SHP77 (cell line): ENCODE data around the gene SLC51B.
"Not testable (repeated sequence)": the region's sequence is repeated elsewhere in the genome, so short reads cannot be mapped to it uniquely, and the experiment has no call there.

Experiments
- DNase-seq, 2 experiments: peaks; one replicate each; lab custom pipeline; 2025; lab: John Stamatoyannopoulos, UW

The SLC51B gene

DNA sequence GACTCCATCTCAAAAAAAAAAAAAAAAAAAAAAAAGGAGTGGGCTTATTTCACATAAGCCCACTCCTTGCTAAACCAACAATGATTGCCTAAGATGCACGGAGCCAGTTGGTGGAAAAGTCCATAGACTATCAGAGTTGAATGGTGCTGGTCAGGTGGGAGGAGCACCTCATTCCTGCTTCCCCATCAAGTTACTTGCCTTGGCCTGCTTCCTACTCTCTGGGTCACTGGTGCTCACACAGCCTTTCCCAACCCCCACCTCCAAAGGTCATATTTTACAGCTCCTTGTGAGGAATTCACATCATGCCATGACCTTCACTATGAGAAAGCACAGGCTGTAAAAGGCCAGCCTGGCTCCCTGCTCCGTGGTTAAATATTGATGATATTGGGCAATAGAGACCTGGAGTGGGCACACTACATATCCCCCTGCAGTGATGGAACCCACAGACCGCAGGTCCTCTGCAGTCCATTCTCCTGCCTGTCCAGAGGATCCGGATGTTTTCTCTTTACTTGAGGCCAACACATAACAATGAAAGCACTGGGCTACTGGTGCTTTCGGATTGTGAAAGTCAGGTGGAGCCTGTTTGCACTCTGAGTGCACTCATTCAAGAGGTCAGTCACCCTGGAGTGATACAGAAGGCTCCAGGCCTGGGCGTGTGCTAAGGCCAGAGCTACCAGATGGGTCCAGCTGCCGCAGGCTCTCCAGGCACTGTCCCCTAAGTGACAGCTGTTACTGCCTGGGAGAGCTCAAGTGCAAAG lies at the start of gene SLC51B:
Gene SLC51B, plus strand, starts transcription at position 664 of the 758 bp plus-strand sequence. CDS start 4,618 bp downstream, outside the sequence.
- DNase-seq, result peak; percentile 77 to 82

GRCh38 chr15:64997066-64997465 lies 48.1 kb upstream of the SLC51B start:
- DNase-seq, result no peak

- DNase-seq, result no peak
These were observed 47.3 kb upstream of the SLC51B start for GRCh38 chr15:64997745-64998375.

DNA sequence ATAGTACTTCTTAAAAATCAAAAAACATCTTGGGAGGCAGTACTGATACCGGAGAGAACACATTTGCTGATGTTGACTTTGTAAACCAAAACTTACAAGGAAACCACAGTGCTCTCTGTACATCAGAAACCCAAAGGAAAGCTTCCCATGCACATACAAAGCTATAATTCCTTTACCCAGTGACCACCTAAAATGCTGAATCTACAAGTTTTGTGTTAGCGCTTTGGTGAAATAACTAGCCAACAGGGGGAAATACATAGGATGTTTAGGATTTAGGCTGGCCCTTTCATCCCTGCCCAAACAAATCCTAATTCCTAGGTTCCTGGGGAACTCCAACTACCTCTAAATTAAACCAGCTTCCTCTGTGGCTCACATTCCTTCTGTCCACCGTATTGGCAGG lies 40.2 kb upstream of the SLC51B start:
- no peak for DNase-seq

- DNase-seq, result no peak
These were observed 38.3 kb upstream of the SLC51B start for GRCh38 chr15:65006876-65007275.

- DNase-seq, result no peak
These were observed 36.2 kb upstream of the SLC51B start for GRCh38 chr15:65008983-65009382.

- not testable (repeated sequence) for DNase-seq
These were observed 34.0 kb upstream of the SLC51B start for GRCh38 chr15:65011198-65011597.

DNA sequence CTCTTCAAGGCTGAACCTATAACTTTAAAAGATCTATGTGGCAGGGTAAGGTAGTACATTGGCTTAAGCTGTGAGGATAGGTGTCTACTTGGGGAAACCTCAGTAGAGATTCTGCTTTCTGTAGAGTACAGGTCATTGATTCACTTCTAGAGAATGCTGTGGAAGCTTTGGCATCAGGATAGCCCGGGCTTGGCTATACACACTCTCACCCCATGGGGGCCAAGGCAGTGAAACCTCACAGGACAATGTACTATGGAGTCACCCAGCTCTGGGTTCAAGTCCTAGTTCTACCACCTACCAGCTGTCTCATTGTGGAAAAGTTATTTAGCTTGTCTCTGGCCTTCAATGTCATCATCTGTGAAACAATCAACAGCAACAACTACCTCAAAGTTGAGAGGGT lies 24.8 kb upstream of the SLC51B start:
- no peak for DNase-seq

GRCh38 chr15:65021488-65021887 lies 23.7 kb upstream of the SLC51B start:
- DNase-seq, result no peak

- no peak for DNase-seq
These were observed 18.4 kb upstream of the SLC51B start for GRCh38 chr15:65026756-65027155.

DNA sequence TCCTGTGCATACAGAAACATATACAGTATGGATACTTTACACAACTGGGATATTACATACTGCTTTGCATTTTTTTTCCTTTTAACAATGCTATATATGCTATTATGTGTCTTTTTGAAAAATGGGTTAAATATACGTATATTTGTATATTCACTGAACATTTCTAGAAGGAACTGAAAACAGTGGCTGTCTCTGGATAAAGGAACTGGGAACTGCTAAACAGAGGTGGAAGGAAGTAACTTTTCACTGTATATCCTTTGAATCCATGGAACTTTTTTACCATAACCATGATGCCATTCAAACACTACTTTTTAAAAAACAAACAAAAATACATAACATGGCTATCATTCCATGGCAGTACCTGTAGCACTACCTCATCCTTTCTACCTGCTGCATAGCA lies 17.6 kb upstream of the SLC51B start:
- no peak for DNase-seq

- no peak for DNase-seq
These were observed 16.8 kb upstream of the SLC51B start for GRCh38 chr15:65028338-65028737.

DNA sequence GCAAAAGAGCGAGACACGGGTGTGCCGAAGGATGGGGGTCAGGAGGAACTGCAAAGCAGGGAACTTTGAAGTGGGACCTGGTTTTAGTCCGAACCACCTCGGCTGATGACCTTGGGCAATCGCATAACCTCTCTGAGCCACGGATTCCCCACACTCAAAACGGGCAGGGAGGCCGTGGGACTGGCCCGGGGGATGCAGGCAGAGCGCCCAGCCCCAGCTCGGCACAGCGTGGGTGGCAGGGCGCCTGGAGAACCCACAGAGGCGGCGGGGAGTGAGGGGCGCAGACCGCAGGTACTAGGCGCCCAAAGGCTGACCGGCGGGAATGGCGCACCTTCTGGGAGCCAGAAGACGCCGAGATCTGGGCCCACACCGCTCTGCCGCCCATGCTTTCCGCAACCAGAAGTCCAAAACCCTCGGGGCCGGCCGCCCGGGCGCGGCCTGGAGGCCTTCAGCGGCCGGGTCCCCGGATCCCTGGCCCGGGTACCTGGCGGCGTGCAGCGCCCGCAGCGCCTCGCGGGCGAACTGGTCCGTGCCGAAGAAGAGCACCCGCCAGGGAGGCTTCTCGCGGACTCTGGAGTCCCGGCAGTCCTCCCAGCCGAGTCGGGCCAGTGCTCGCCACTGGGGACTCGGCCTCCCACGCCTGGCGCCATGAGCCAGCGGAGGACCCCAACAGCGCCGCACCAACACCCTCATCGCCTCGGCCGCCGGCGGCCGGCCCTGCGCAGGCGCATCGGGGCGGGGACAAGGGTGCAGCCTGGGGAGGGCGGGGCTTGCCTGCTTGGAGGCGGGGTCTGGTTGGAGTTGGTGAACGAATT lies 16.1 kb upstream of the SLC51B start, which contains the start of gene MTFMT:
Gene MTFMT, minus strand, starts transcription at position 719 of the 815 bp plus-strand sequence. Its CDS starts 26 bp downstream, at position 693.
- DNase-seq, result peak; percentile 80 to 82

DNA sequence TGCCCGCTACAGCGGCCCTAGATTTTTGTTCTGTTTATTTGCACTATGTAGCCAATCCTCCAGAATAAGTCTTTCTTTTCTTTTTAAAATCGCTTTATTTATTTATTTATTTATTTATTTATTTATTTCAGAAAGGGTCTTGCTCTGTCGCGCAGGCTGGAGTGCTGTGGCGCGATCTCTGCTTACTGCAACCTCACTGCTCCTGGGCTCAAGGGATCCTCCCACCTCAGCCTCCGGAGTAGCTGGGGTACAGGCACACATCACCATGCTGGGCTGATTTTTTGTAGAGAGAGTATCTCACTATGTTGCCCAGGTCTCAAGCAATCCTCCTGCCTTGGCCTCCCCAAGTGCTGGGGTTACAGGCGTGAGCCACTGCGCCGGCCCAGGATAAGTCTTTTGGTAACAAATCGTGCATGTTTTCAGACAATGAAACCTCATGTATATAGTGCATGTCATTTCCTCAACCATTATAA lies 15.4 kb upstream of the SLC51B start:
- DNase-seq, result no peak

GRCh38 chr15:65032801-65033537 lies 12.2 kb upstream of the SLC51B start:
- DNase-seq, result peak; percentile 91 to 93

DNA sequence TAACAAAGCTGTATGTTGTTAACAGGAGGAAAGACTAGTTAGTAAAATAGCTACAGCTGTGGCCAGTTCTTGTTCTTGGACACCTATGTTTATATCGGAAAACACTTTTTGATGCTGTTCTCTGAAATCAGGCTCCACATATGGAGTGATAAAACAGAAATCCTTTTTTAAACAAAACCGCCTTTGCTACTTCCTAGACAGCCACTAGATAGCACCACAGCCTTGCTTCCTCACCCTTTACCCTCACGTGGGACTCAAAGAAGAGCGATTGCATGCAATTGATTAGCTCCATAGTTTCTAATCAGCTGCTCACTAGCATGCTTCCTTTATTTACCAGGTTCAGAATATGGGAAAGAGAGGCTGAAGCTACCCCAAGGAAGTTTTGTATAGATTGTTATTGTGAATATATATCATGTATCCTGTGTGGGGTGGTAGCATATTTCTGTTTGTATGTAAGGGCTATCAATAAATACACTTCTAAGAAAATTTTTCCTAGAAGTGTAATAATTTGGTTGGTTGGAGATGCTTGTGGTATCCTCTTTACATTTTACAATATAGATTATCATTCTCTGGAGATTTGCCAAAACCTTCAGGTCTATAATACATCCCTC lies 11.4 kb upstream of the SLC51B start:
- peak; percentile 53 to 57 for DNase-seq

GRCh38 chr15:65034719-65035118 lies 10.5 kb upstream of the SLC51B start:
- no peak for DNase-seq

GRCh38 chr15:65037309-65037708 lies 7.9 kb upstream of the SLC51B start:
- DNase-seq, result no peak

DNA sequence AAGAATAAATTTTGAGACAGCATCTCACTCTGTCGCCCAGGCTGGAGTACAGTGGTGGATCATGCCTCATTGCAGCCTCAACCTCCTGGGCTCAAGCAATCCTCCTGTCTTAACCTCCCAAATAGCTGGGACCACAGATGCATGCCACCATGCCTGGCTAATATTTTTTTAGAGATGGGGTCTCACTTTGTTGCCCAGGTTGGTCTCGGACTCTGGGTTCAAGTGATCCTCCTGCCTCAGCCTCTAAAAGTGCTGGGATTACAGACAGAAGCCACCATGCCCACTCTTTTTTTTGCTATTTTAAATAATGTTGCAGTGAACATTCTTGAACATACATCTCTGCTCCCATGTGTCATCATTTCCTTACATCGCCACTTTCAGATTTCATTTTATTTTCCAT lies 6.8 kb upstream of the SLC51B start:
- DNase-seq, result no peak

DNA sequence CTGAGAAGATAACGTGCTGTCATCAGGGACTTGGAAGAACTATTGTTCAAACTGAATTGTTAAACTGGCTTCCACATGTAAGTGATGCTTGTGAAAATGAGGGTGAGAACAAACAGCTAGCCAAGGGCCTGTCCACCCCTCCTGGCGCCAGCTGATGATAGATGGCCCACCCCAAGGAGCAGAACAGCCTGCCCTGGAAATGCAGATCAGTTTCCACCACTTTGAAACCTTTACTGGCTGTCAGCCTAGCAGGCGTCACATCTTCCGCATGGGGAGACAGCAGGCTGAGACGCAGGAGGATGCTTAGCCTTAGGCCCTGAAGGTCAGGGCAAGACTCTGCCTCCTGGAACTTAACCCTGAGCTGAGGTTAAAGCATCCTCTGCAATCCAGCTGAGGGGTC lies 6.4 kb upstream of the SLC51B start:
- no peak for DNase-seq

GRCh38 chr15:65040461-65040860 lies 4.7 kb upstream of the SLC51B start:
- DNase-seq, result no peak
